ENCODE measurements around the gene SLC28A1.

- TF ChIP-seq CTCF (conservative IDR thresholded peaks at IDR 0.05; ENCODE audit: low read length) (no peak), EZH2phosphoT487 (IDR thresholded peaks at IDR 0.05; ENCODE audit: borderline replicate concordance, low read depth, low read length) (no peak)
Observed at GRCh38 chr15:84868037-84868880, 16.2 kb upstream of the SLC28A1 start.

All from OCI-LY7 (cell line).